Measurements from ENCODE around the gene SMG9. TPM values are rescaled to one million over a fixed set of nuclear protein-coding genes. Genes with fewer than 3 reads are reported as not detected.

SMG9 gene
- total RNA-seq, 2 donors from 2014 or later = 18.3 to 49.1 TPM

- Histone ChIP-seq H3K4me3 (no peak overlapping the region), H3K27ac (no peak overlapping the region), H3K4me1 (ENCODE audit: control insufficient read depth in 1 of 2, low read depth in 2 of 2) (peaks cover 10 to 12% of the 10 kb centered on the region in 2 donors), H3K27me3 (replicated peaks; ENCODE audit: insufficient read depth) (no peaks in the 10 kb centered on the region), H3K36me3 (no peaks in the 10 kb centered on the region), H3K9me3 (no peaks in the 10 kb centered on the region)
- no peak for DNase-seq (ENCODE audit: low spot score)
- TF ChIP-seq CTCF (IDR thresholded peaks at IDR 0.05) = no peak
- no peak for ATAC-seq (ENCODE audit: insufficient number of reproducible peaks, low FRiP score, low read depth)
These were observed 28.0 kb upstream of the SMG9 start for GRCh38 chr19:43782689-43783231.

GRCh38 chr19:43782311-43782660 lies 27.5 kb upstream of the SMG9 start:
- H3K4me3 ChIP-seq = no peak overlapping the region
- ATAC-seq (ENCODE audit: insufficient number of reproducible peaks, low FRiP score, low read depth) = no peak
- H3K4me1 ChIP-seq (ENCODE audit: control insufficient read depth in 1 of 2, low read depth in 2 of 2) = peaks cover 10 to 15% of the 10 kb centered on the region in 2 donors
- no peak for TF ChIP-seq CTCF (IDR thresholded peaks at IDR 0.05)
- no peaks in the 10 kb centered on the region for H3K36me3 ChIP-seq
- no peaks in the 10 kb centered on the region for H3K9me3 ChIP-seq
- H3K27ac ChIP-seq = no peak overlapping the region
- no peak for DNase-seq (ENCODE audit: low spot score)
- no peaks in the 10 kb centered on the region for H3K27me3 ChIP-seq (replicated peaks; ENCODE audit: insufficient read depth)

DNA sequence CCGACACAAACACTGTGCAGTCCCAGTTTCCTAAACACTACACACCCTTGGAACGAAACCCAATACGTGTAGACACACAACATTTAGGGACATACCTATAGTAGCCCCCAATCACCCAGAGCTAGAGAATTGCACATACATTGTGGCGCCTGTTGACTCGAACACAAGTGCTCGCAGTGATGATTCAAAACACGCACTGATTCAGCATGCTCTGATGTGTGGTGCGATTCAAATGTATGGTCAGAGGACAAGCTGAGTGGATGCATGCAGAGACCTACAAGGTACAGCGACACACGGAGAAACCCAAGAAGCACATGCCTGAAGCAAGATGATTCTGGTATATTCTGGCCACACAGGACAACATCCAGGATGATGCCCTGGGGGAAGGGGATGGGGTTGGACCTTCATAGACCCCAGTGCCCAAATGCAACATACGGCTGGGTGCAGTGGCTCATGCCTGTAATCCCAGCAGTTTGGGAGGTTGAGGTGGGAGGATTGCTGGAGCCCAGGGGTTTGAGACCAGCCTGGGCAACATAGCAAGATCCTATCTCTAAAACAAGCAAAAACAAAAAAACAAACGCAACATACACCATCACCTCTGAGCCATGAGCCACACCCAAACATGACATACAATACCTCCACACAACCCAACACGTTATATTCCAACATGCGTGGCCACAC lies 27.0 kb upstream of the SMG9 start:
- Histone ChIP-seq H3K36me3 (no peaks in the 10 kb centered on the region), H3K27ac (no peak overlapping the region), H3K9me3 (no peaks in the 10 kb centered on the region), H3K4me1 (ENCODE audit: control insufficient read depth in 1 of 2, low read depth in 2 of 2) (peaks cover 10 to 15% of the 10 kb centered on the region in 2 donors), H3K27me3 (replicated peaks; ENCODE audit: insufficient read depth) (no peaks in the 10 kb centered on the region), H3K4me3 (no peak overlapping the region)
- DNase-seq (ENCODE audit: low spot score) = no peak
- TF ChIP-seq CTCF (IDR thresholded peaks at IDR 0.05) = no peak
- no peak for ATAC-seq (ENCODE audit: insufficient number of reproducible peaks, low FRiP score, low read depth)

DNA sequence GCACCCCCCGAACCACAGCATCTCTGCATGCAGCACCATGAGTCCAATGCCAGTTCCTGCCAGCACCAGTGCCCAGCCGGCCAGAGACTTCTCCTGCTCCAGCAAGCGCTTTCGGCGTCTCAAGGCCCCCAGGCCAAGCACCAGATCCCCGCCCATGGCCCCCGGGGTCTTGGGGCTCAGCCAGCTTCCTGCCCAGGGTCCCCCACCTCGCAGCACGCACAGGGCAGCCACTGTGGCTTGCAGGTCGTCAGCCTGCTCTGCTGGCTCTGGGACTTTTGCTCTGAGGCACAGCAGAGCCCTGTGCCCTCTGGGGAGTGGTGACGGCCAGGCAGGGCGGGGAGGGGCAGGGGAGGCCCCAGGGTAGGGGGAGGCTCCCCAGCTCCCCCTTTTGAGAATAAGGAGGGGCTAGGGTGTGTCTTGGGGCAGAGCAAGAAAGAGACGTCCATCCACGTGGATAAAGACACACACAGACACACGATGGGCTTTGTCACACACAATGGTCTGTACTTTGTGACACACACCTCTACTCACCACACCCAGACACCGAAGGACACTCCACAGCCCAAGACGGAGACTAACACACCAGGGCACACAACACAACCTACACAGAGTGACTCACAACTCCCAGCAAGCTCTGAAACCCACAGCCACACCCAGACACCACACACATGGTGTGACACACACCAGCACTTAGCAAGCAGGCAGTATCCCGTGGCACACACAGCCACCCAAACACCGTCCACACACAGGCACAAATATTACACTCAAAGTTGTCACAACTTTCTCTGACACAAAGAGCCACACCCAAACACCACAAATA lies 26.2 kb upstream of the SMG9 start, which contains the start of gene KCNN4:
Gene KCNN4, minus strand, starts transcription at position 268 of the 820 bp plus-strand sequence. Its CDS starts 112 bp downstream, at position 156.
- Histone ChIP-seq H3K4me3 (peak within 1 kb of the TSS; percentile 41), H3K27me3 (replicated peaks; ENCODE audit: insufficient read depth) (no peaks in the 10 kb centered on the region), H3K4me1 (ENCODE audit: control insufficient read depth in 1 of 2, low read depth in 2 of 2) (peaks cover 10 to 15% of the 10 kb centered on the region in 2 donors), H3K36me3 (no peaks in the 10 kb centered on the region), H3K27ac (peak within 1 kb of the TSS in 1 of 2 donors; percentile 5), H3K9me3 (no peaks in the 10 kb centered on the region)
- DNase-seq (ENCODE audit: low spot score) (no peak), ATAC-seq (ENCODE audit: insufficient number of reproducible peaks, low FRiP score, low read depth) (no peak)
- TF ChIP-seq CTCF (IDR thresholded peaks at IDR 0.05) = no peak

GRCh38 chr19:43779820-43780219 lies 25.1 kb upstream of the SMG9 start:
- ATAC-seq (ENCODE audit: insufficient number of reproducible peaks, low FRiP score, low read depth) = no peak
- H3K9me3 ChIP-seq = no peaks in the 10 kb centered on the region
- H3K4me3 ChIP-seq = peak overlapping the region; percentile 6
- DNase-seq (ENCODE audit: low spot score) = no peak
- no peaks in the 10 kb centered on the region for H3K36me3 ChIP-seq
- no peaks in the 10 kb centered on the region for H3K27me3 ChIP-seq (replicated peaks; ENCODE audit: insufficient read depth)
- peak overlapping the region in 1 of 2 donors; percentile 5 for H3K27ac ChIP-seq
- no peak for TF ChIP-seq CTCF (IDR thresholded peaks at IDR 0.05)
- H3K4me1 ChIP-seq (ENCODE audit: control insufficient read depth in 1 of 2, low read depth in 2 of 2) = peaks cover 8 to 12% of the 10 kb centered on the region in 2 donors
